ENCODE measurements around the gene HAUS3.
"Not testable (repeated sequence)": the region's sequence is repeated elsewhere in the genome, so short reads cannot be mapped to it uniquely, and the experiment has no call there.

Gene HAUS3

GRCh38 chr4:2275546-2276251 is 33.8 kb upstream of the HAUS3 start:
- no peak for DNase-seq

DNA sequence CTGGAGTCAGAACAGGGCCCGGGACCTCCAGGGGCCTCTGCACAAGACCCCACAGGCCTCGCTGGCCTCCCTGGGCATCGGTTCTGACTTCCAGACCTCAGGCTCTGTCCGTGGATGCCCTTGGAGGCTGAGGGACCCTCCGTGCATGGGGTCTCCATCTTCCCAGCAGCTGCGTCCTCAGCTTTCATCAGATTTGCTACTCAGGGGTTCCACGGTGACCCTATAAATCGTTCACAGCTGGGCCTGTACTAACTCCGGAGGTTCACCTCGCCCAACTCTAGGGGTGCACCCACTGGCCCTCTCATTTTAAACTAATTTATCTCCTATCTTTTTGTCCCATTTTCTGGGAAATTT is 33.1 kb upstream of the HAUS3 start:
- not testable (repeated sequence) for DNase-seq

GRCh38 chr4:2274320-2275043 is 32.6 kb upstream of the HAUS3 start:
- no peak for DNase-seq

- DNase-seq = peak; percentile 17
These were observed 31.9 kb upstream of the HAUS3 start for GRCh38 chr4:2273657-2274319.

GRCh38 chr4:2273221-2273620 is 31.3 kb upstream of the HAUS3 start:
- no peak for DNase-seq

DNA sequence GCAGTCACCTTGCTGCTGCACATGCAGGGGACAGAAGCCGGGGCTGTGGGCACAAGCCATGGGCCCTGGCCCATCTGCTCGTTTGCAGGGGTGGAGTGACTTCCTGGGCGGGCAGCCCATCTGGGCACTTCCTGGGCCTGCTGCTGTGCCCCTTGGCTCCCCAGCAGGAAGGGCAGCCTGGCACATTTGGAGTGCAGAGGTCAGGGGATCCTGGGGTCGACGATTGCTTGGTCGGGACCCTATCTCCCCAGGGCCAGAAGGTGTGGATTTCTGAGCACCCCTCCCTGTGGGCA is 30.9 kb upstream of the HAUS3 start:
- DNase-seq = no peak

- no peak for DNase-seq
These were observed 30.3 kb upstream of the HAUS3 start for GRCh38 chr4:2272026-2272827.

DNA sequence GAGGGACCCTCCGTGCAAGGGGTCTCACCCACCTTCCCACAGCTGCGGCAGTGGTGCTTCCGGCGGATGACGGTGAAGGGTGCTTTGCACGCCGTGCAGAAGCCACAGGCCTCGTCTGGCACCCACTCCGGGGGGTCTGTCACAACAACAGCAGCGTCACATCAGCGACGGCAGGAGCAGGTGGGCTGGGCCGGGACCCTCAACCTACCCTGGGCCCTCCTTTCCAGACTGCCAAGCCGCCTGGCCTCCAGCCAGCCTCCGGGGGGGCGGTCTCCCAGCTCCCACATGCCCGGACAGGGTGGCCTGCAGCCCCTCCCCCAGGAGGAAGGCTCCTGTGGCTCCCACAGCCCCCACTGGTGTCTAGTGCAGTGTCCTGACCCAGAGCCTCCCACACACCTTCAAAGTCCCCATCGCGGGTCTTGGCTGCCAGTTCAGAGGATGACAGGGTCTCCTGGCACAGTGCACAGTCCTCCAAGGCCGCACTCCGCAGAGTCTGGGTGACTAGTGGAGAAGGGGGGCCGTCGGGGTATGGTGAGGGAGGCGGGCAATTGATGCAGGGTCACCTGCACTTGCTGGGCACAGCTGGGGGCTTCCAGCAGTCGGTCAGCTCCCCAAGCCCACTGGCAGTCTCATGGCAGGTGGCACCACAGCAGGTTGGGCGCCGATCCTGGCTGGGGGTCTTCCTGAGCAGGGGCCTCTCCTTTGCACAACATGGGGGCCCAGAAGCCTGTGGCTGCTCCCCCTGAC is 29.5 kb upstream of the HAUS3 start:
- DNase-seq = no peak

- no peak for DNase-seq
These were observed 28.6 kb upstream of the HAUS3 start for GRCh38 chr4:2270341-2271165.

GRCh38 chr4:2269618-2270163 is 27.8 kb upstream of the HAUS3 start:
- no peak for DNase-seq

- no peak for DNase-seq
These were observed 27.2 kb upstream of the HAUS3 start for GRCh38 chr4:2269206-2269531.

DNA sequence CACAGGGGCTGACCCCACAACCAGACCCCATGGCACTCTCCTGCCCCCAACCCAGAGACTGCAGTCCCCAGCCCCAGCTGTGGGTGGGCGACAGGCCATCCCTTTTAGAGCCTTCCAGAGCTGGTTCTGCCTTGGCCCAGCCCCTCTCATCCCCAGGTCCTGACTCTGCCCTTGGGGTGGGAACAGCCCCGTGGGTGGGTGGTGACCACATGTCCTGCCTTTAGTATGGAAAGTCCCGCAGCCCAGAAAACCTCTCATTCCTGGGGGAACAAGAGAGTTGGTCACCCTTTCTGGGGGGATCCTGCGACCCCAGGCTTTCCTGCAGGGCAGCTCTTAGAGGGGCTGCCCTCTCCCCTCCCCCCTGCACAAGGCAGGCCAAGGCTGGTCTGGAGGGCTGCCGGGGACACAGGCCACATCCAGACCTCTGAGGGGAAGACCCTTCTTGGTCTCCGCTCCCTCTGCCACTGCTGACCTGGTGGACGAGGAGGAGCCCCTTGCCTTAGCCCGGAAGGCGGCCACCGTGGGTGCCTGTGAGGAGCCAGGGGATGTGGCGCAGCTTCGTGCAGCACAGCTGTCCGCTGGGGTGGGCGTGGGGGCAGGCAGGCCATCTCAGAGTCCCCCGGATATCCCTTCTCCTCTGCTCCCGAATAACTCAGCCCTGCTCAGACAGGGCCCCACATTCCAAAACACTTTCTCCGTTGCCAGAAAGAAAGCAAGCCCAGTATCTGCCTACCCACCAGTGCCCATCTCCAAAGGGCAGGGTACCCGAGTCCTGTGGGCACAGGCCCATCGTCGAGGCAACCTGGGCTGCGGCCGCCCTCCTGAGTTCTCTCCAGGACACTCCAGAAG is 26.7 kb upstream of the HAUS3 start:
- no peak for DNase-seq

DNA sequence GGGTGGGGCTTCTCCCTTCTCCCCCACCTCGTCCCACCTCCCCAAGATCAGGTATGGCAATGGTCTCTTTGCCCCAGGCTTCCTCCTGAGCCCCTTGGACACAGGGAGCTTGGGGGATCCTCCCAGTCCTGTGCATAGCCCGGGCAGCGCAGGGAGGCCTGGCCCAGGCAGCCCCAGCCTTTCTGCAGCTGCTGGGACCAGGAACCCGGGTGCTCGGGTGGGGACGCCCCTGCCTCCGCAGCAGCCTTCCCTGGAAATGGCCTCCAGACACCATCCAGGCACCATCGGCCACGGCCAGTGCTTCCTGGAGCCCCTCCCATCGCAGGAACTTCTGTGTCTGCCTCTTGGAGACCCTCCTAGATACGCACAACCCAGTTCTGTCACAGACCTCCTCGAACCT is 25.9 kb upstream of the HAUS3 start:
- no peak for DNase-seq

- no peak for DNase-seq
These were observed 25.4 kb upstream of the HAUS3 start for GRCh38 chr4:2267320-2267811.

DNA sequence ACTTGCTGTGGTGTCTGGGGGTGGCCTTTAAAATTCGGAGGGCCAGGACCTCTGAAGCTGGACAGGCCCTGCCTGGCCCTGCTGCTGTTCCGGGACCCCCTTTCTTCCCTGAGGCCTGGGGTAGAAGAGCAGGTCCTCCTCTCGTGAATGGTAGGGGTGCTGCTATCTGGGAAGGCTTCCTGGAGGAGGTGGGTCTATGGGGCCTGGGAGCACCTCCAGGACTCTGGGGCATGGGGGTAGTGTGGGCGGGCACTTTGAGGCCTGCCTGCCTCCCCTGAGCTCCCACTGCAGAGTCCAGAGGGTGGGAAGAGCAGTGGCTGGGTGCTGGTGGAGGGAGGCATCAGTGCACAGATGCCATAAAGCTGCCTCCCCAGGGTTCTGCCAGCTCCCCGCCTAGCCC is 24.9 kb upstream of the HAUS3 start:
- no peak for DNase-seq

- DNase-seq = no peak
These were observed 24.3 kb upstream of the HAUS3 start for GRCh38 chr4:2266181-2266580.

- no peak for DNase-seq
These were observed 23.5 kb upstream of the HAUS3 start for GRCh38 chr4:2265113-2266110.

GRCh38 chr4:2264481-2265041 is 22.6 kb upstream of the HAUS3 start:
- no peak for DNase-seq

DNA sequence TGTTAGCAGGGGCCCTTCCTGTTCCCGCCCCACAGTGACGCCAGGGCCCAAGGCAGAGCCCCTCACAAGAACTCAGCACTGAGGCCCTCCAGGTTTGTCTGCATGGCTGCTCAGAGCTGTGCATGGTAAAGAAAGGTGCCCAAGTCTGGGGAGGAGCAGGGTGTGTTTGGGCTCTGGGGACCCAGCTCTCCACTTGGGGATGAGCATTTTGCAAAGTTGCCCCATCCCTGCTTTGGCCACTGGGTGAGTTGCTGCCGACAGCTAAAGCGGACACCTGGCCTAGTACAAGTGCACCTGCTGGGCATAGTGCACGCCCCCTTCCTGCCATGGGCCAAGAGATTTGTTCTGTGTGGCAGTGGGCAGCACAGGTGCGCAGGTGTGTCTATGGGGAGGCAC is 22.0 kb upstream of the HAUS3 start:
- no peak for DNase-seq
